ENCODE measurements around the gene DAW1. TPM values are rescaled to one million over a fixed set of nuclear protein-coding genes. Genes with fewer than 3 reads are reported as not detected.

The DAW1 gene
- total RNA-seq, 4 donors from 2014 or later: not detected

DNA sequence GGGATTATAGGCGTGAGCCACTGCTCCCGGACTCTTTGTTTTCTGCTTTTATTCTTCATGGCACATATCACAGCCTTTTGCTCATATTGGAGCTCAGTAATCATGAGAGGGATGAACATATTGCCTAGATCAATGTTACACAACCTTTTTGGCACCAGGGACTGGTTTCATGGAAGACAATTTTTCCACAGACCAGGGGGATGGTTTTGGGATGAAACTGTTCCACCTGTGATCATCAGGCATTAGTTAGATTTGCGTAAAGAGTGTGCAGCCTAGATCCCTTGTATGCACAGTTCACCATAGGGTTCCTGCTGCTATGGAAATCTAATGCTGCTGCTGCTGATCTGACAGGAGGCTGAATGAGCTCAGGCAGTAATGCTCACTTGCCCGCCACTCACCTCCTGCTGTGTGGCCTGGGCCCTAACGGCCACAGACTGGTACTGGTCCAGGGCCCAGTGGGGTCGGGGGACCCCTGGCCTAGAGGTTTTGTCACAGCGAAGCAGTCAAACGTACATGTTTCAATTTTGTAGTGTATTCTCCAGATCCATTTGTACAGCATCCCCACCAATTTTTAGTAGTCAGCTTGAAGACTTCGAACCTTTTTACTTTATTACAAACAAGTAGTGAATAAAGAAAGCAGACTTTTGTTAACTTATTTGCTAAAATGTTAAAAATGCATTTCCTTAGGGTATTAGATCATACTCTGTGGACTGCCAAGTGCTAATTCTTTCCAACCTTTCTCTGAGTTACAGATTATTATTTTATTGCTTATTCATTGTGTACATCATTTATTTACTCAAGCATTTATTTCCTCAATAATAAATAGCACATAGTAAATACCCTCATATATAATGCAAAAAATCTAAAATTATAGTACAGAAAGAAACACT is 6.2 kb downstream of the DAW1 start:
- Histone ChIP-seq H3K9me3 (no peaks in the 10 kb centered on the region), H3K27me3 (no peaks in the 10 kb centered on the region), H3K4me3 (replicated peaks in 1 of 3) (no peak overlapping the region), H3K36me3 (no peaks in the 10 kb centered on the region), H3K4me1 (no peaks in the 10 kb centered on the region), H3K27ac (no peak overlapping the region)
- WGBS, 2 donors: 61 to 70% methylated on average over 9 of the region's 9 CpGs
- DNase-seq: no peak
- intact Hi-C loops (cut with DNase I): no loop called here
- TF ChIP-seq, protein P1, sequence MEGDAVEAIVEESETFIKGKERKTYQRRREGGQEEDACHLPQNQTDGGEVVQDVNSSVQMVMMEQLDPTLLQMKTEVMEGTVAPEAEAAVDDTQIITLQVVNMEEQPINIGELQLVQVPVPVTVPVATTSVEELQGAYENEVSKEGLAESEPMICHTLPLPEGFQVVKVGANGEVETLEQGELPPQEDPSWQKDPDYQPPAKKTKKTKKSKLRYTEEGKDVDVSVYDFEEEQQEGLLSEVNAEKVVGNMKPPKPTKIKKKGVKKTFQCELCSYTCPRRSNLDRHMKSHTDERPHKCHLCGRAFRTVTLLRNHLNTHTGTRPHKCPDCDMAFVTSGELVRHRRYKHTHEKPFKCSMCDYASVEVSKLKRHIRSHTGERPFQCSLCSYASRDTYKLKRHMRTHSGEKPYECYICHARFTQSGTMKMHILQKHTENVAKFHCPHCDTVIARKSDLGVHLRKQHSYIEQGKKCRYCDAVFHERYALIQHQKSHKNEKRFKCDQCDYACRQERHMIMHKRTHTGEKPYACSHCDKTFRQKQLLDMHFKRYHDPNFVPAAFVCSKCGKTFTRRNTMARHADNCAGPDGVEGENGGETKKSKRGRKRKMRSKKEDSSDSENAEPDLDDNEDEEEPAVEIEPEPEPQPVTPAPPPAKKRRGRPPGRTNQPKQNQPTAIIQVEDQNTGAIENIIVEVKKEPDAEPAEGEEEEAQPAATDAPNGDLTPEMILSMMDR (IDR thresholded peaks at IDR 0.05): no peak
- no peak for TF ChIP-seq POLR2A (IDR thresholded peaks at IDR 0.05)

DNA sequence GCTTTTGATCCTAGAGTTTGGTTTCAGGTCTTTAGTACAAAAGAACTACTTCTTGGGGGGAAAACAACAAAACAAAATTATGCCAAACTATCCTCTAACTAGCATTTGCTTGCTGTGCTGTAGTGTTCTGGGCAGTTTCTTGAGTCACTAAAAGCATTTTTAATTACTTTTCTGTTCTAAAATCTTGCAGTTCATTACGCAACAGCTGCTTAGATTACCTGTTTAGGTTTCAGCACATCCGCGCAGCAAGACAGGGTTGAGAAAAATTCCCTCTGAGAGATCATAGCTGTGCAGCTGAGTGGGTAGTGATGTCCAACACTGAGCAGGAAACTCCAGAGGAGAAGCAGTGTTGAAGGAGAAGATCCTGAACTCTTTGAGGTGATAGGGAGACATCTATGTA is 9.0 kb downstream of the DAW1 start:
- 92 to 96% methylated on average over 3 of the region's 3 CpGs for WGBS, 2 donors
- Histone ChIP-seq H3K4me1 (no peaks in the 10 kb centered on the region), H3K27ac (no peak overlapping the region), H3K36me3 (no peaks in the 10 kb centered on the region), H3K9me3 (no peaks in the 10 kb centered on the region), H3K27me3 (no peaks in the 10 kb centered on the region), H3K4me3 (replicated peaks in 1 of 3) (no peak overlapping the region)
- intact Hi-C loops (cut with DNase I): loop anchor here (10.0 kb wide), 1 partner anchor 226 kb away; no protein-coding TSS in a partner anchor
- no peak for DNase-seq
- no peak for TF ChIP-seq POLR2A (IDR thresholded peaks at IDR 0.05)
- TF ChIP-seq, protein P1 (IDR thresholded peaks at IDR 0.05): no peak

DNA sequence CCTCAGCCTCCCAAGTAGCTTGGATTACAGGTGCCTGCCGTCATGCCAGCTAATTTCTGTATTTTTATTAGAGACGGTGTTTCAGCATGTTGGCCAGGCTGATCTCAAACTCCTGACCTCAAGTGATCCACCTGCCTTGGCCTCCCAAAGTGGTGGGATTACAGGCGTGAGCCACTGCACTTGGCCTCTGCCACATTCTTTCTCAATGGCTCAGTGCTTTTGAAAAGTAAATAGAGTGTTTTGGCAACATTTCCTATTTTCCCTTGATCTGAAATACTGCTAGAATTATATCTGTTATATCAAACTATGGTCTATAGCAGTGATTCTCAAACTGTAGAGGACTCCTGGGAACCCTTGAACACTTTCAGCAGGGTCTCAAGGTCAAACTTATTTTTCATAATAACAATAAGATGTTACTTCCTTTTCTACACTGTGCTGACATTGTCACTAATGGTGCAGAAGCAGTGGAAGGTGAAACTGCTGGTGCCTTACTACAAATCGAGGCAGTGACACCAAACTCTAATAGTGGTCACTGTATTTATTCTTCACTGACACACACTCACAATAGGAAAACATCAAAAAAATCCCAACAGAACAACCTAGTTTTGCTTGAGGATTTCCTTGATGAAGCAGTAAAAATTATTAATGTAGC is 10.6 kb downstream of the DAW1 start:
- TF ChIP-seq POLR2A (IDR thresholded peaks at IDR 0.05): no peak
- TF ChIP-seq, protein P1 (IDR thresholded peaks at IDR 0.05): no peak

DNA sequence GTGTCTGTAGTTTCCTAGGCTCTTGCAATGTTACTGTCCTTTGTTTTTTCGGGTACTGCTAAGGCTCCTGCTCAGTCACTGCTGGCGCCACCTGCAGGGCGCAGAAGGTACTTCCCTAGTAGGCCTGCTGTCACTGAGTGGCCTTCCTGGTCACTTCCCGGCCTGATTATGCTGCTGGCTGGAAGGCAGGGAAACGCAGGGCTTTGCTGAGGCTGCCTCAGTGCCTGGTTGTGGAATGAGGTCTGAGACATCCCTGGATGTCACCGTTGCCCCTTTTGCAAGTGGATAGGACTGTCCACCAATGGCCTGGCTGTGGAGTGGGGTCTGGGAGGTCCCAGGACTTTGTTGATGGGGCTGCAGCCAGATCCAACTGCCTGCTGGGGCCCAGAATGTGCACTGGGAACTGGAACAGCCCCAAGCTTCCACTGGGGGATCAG is 13.1 kb downstream of the DAW1 start:
- TF ChIP-seq, protein P1 (IDR thresholded peaks at IDR 0.05): peak; percentile 45 to 86 (median 60)
- no peak for TF ChIP-seq POLR2A (IDR thresholded peaks at IDR 0.05)
- Histone ChIP-seq H3K9me3 (no peaks in the 10 kb centered on the region), H3K27me3 (no peaks in the 10 kb centered on the region), H3K4me3 (replicated peaks in 1 of 3) (no peak overlapping the region), H3K4me1 (no peaks in the 10 kb centered on the region), H3K27ac (no peak overlapping the region), H3K36me3 (no peaks in the 10 kb centered on the region)
- intact Hi-C loops (cut with DNase I): loop anchor here (10.0 kb wide), 1 partner anchor 230 kb away; no protein-coding TSS in a partner anchor
- 17 to 25% methylated on average over 6 of the region's 6 CpGs for WGBS, 2 donors
- peak; percentile 73 to 77 for DNase-seq

More for the DNA sequence above, 10.6 kb downstream of the DAW1 start:
- no peaks in the 10 kb centered on the region for H3K4me1 ChIP-seq
- intact Hi-C loops (cut with DNase I): loop anchor here (10.0 kb wide), 1 partner anchor 227 kb away; no protein-coding TSS in a partner anchor
- WGBS, 2 donors: 53 to 56% methylated on average over 4 of the region's 4 CpGs
- no peaks in the 10 kb centered on the region for H3K27me3 ChIP-seq
- peak in 1 of 2 donors; percentile 21 for DNase-seq
- peak overlapping the region in 1 of 3 donors; percentile 11 for H3K27ac ChIP-seq
- H3K4me3 ChIP-seq (replicated peaks in 1 of 3): no peak overlapping the region
- H3K36me3 ChIP-seq: no peaks in the 10 kb centered on the region
- no peaks in the 10 kb centered on the region for H3K9me3 ChIP-seq

Measured in thyroid gland (tissue), 4 donors.